H9 (cell line): ENCODE results near the gene APBB2. TPM values are rescaled to one million over a fixed set of nuclear protein-coding genes. Genes with fewer than 3 reads are reported as not detected.

Source experiments
- DNase-seq: peaks from one replicate; pipeline ENCODE4 v3.0.0-alpha.2; 2017
- H2AFZ ChIP-seq: one replicate; pipeline ENCODE4 v1.6.1; 2013; ENCODE audit warnings: mild to moderate bottlenecking, low read length, control low read depth, moderate library complexity
- H2AK5ac ChIP-seq: 2 replicates; pipeline ENCODE4 v1.6.1; 2013; ENCODE audit warnings: low read length, control low read depth, mixed read lengths; ENCODE audit not compliant: insufficient read length
- H2BK120ac ChIP-seq: one replicate; pipeline ENCODE4 v1.6.1; 2013; ENCODE audit warnings: low read depth, mild to moderate bottlenecking, low read length, control low read depth, inconsistent platforms; ENCODE audit not compliant: poor library complexity, severe bottlenecking
- H2BK12ac ChIP-seq: 2 replicates; pipeline ENCODE4 v1.6.1; 2013; ENCODE audit warnings: low read length, control low read depth, mixed read lengths, low read depth; ENCODE audit not compliant: insufficient read length
- H2BK15ac ChIP-seq: 2 replicates; pipeline ENCODE4 v1.6.1; 2013; ENCODE audit warnings: low read depth, low read length, control low read depth
- H2BK20ac ChIP-seq: one replicate; pipeline ENCODE4 v1.6.1; 2013; ENCODE audit warnings: low read depth, mild to moderate bottlenecking, low read length, control low read depth, inconsistent platforms; ENCODE audit not compliant: poor library complexity, severe bottlenecking
- H2BK5ac ChIP-seq: 2 replicates; pipeline ENCODE4 v1.6.1; 2013; ENCODE audit warnings: low read length, control low read depth, mixed read lengths; ENCODE audit not compliant: insufficient read length
- H3K14ac ChIP-seq: 2 replicates; pipeline ENCODE4 v1.6.1; 2013; ENCODE audit warnings: low read length, control low read depth; ENCODE audit not compliant: insufficient read depth
- H3K18ac ChIP-seq: 2 replicates; pipeline ENCODE4 v1.6.1; 2013; ENCODE audit warnings: low read depth, mild to moderate bottlenecking, mixed read lengths, low read length, control low read depth; ENCODE audit not compliant: insufficient read length
- H3K23ac ChIP-seq: 2 replicates; pipeline ENCODE4 v1.6.1; 2013; ENCODE audit warnings: low read length, control low read depth, mixed read lengths, low read depth; ENCODE audit not compliant: insufficient read length
- H3K23me2 ChIP-seq: 2 replicates; pipeline ENCODE4 v1.6.1; 2013; ENCODE audit warnings: low read depth, mild to moderate bottlenecking, mixed read lengths, low read length, control low read depth; ENCODE audit not compliant: insufficient read length, poor library complexity, severe bottlenecking
- H3K27ac ChIP-seq: 2 replicates; pipeline ENCODE4 v1.5.1; 2013; ENCODE audit warnings: low read length, control low read depth, mixed read lengths, low read depth; ENCODE audit not compliant: insufficient read length
- H3K27me3 ChIP-seq: 2 replicates; pipeline ENCODE4 v1.6.1; 2013; ENCODE audit warnings: low read length, control low read depth, inconsistent platforms; ENCODE audit not compliant: insufficient read depth
- H3K4ac ChIP-seq: 2 replicates; pipeline ENCODE4 v1.6.1; 2013; ENCODE audit warnings: low read depth, mild to moderate bottlenecking, control low read depth, inconsistent platforms, low read length, moderate library complexity
- H3K4me1 ChIP-seq: 2 replicates; pipeline ENCODE4 v1.6.1; 2013; ENCODE audit warnings: low read length, control low read depth, inconsistent platforms; ENCODE audit not compliant: insufficient read depth
- H3K4me2 ChIP-seq: 2 replicates; pipeline ENCODE4 v1.6.1; 2013; ENCODE audit warnings: low read length, control low read depth, mixed read lengths; ENCODE audit not compliant: insufficient read length, insufficient read depth
- H3K56ac ChIP-seq: 2 replicates; pipeline ENCODE4 v1.6.1; 2013; ENCODE audit warnings: low read depth, mild to moderate bottlenecking, mixed read lengths, low read length, control low read depth; ENCODE audit not compliant: insufficient read length
- H3K79me1 ChIP-seq: 2 replicates; pipeline ENCODE4 v1.6.1; 2013; ENCODE audit warnings: low read depth, mild to moderate bottlenecking, moderate library complexity, low read length, control low read depth, inconsistent platforms; ENCODE audit not compliant: insufficient read depth, poor library complexity, severe bottlenecking
- H3K79me2 ChIP-seq: 2 replicates; pipeline ENCODE4 v1.6.1; 2013; ENCODE audit warnings: low read length, control low read depth, inconsistent platforms; ENCODE audit not compliant: insufficient read depth
- H3K9ac ChIP-seq: 2 replicates; pipeline ENCODE4 v1.6.1; 2013; ENCODE audit warnings: low read length, control low read depth, mixed read lengths; ENCODE audit not compliant: insufficient read length; ENCODE audit errors: extremely low read depth
- H3K9me3 ChIP-seq: one replicate; pipeline ENCODE4 v1.6.1; 2013; ENCODE audit warnings: low read depth, low read length, inconsistent platforms; ENCODE audit not compliant: control insufficient read depth
- H3T11ph ChIP-seq: one replicate; pipeline ENCODE4 v1.6.1; 2013; ENCODE audit warnings: mild to moderate bottlenecking, low read length, control low read depth, inconsistent platforms
- H4K20me1 ChIP-seq: one replicate; pipeline ENCODE4 v1.6.1; 2013; ENCODE audit not compliant: control insufficient read depth, insufficient read length, insufficient read depth
- H4K5ac ChIP-seq: 2 replicates; pipeline ENCODE4 v1.6.1; 2013; ENCODE audit warnings: low read depth, mild to moderate bottlenecking, mixed read lengths, low read length, control low read depth; ENCODE audit not compliant: insufficient read length
- H4K8ac ChIP-seq: replicated peaks from 2 replicates; pipeline ENCODE4 v1.6.1; 2013; ENCODE audit warnings: low read length, control low read depth, mixed read lengths, low read depth; ENCODE audit not compliant: insufficient read length
- H4K91ac ChIP-seq: 2 replicates; pipeline ENCODE4 v1.6.1; 2013; ENCODE audit warnings: low read depth, mild to moderate bottlenecking, moderate library complexity, mixed read lengths, low read length, control low read depth; ENCODE audit not compliant: insufficient read length
- H3K27ac Mint-ChIP-seq, 3 experiments: 2 replicates in 2 of 3; 3 replicates in 1 of 3; pipeline ENCODE4 v1.8.0; 2020 to 2021; ENCODE audit warnings: mixed read lengths in 3 of 3, mild to moderate bottlenecking in 1 of 3, moderate library complexity in 1 of 3
- H3K27me3 Mint-ChIP-seq: 2 replicates; pipeline ENCODE4 v1.8.0; 2021; ENCODE audit warnings: low read depth, mild to moderate bottlenecking, moderate library complexity, mixed read lengths
- H3K36me3 Mint-ChIP-seq, 3 experiments: 2 replicates in 2 of 3; 3 replicates in 1 of 3; pipeline ENCODE4 v1.8.0; 2020 to 2021; ENCODE audit warnings: low read depth in 3 of 3, mixed read lengths in 3 of 3; ENCODE audit not compliant: insufficient read depth in 1 of 3
- H3K4me1 Mint-ChIP-seq, 2 experiments: 2 replicates each; pipeline ENCODE4 v1.8.0; 2020; ENCODE audit warnings: mixed read lengths in 2 of 2
- H3K4me3 Mint-ChIP-seq, 2 experiments: 2 replicates in 1 of 2; 3 replicates in 1 of 2; pipeline ENCODE4 v1.8.0; 2020 to 2021; ENCODE audit warnings: mild to moderate bottlenecking in 2 of 2, mixed read lengths in 2 of 2, moderate library complexity in 1 of 2
- H3K9me3 Mint-ChIP-seq, 2 experiments: 2 replicates in 1 of 2; 3 replicates in 1 of 2; pipeline ENCODE4 v1.8.0; 2020; ENCODE audit warnings: mild to moderate bottlenecking in 2 of 2, mixed read lengths in 2 of 2, moderate library complexity in 1 of 2
- CTCF ChIP-seq: fragments of 200-600 bp; sonication (generic); conservative IDR thresholded peaks from 3 replicates; pipeline ENCODE4 v1.8.0; 2021; ENCODE audit warnings: antibody characterized with exemption, mild to moderate bottlenecking
- WGBS: extraction: QIAGEN DNeasy Blood & Tissue Kit; methylation state at CpG from one replicate; pipeline ENCODE4 v1.1.7; 2013; ENCODE audit warnings: missing lambda C conversion rate, low lambda C conversion rate, mixed read lengths; ENCODE audit not compliant: insufficient read length; ENCODE audit errors: extremely low coverage; 5-methylcytosine and 5-hydroxymethylcytosine counted together
- total RNA-seq: library from RNA; stranded (reverse); gene quantifications from 2 replicates; pipeline ENCODE4 v1.2.1, GENCODE V29; 2021

The APBB2 gene
- total RNA-seq, 1 experiment from 2014 or later = 39.6 TPM

DNA sequence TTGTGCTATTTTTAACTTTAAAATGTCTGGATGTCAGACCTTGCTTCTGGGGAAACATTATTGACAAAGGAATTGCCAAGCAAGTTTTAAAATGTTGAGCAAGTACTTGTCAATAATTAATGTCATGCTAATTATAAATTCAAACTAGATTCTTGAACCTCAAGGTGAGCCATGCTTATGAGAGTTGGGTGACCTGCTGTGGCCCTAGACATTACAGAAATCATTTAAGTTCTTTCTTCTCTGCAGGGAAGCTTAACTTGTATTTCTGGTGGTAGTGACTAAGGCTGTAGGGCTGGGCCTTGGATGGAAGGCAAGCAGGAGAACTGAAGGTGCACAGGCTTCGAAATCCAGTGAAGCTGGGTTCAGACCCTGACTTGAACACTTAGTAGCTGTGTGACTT lies 27.6 kb upstream of the APBB2 start:
- Histone ChIP-seq H3K4me2 (no peak overlapping the region), H3K79me2 (no peaks in the 10 kb centered on the region), H2BK5ac (no peak overlapping the region), H4K91ac (no peak overlapping the region), H3K56ac (no peak overlapping the region), H2AFZ (no peak overlapping the region), H4K5ac (no peak overlapping the region), H4K8ac (no peak overlapping the region), H3K4me1 (no peaks in the 10 kb centered on the region), H3K27ac (no peak overlapping the region), H4K20me1 (no peaks in the 10 kb centered on the region), H2BK15ac (no peak overlapping the region), H2BK12ac (no peak overlapping the region), H3K23me2 (no peaks in the 10 kb centered on the region), H3K79me1 (no peaks in the 10 kb centered on the region), H3K4ac (no peak overlapping the region), H3K18ac (no peak overlapping the region), H3T11ph (no peak overlapping the region), H2AK5ac (no peak overlapping the region), H2BK120ac (no peak overlapping the region), H3K9ac (no peak overlapping the region), H3K14ac (no peak overlapping the region), H3K9me3 (no peaks in the 10 kb centered on the region), H3K27me3 (no peaks in the 10 kb centered on the region), H3K23ac (no peak overlapping the region), H2BK20ac (no peak overlapping the region)
- TF ChIP-seq CTCF = no peak
- Mint-ChIP-seq H3K9me3 (no peaks in the 10 kb centered on the region), H3K4me3 (no peak overlapping the region), H3K27ac (no peak overlapping the region; a peak in 1 of 7 replicates), H3K4me1 (peaks cover 0 to 5% of the 10 kb centered on the region in 2 experiments; a peak in 1 of 4 replicates), H3K36me3 (no peaks in the 10 kb centered on the region), H3K27me3 (peaks cover 2% of the 10 kb centered on the region; the same call in 1 of the 2 replicates)
- WGBS = no CpG with 5 or more reads among the region's 1 CpG
- no peak for DNase-seq
